ENCODE results near the gene SASH1. TPM values are rescaled to one million over a fixed set of nuclear protein-coding genes. Genes with fewer than 3 reads are reported as not detected.

Gene SASH1
- total RNA-seq, 1 donor from 2014 or later: 118 TPM

- intact Hi-C loops (cut with DNase I): no loop called here
- ATAC-seq (no peak), DNase-seq (ENCODE audit: low spot score) (no peak)
Measured at GRCh38 chr6:148446681-148447080, 104.0 kb downstream of the SASH1 start.

- no peak for ATAC-seq
- intact Hi-C loops (cut with DNase I): no loop called here
- DNase-seq (ENCODE audit: low spot score): no peak
Measured at GRCh38 chr6:148447521-148448230, 105.0 kb downstream of the SASH1 start.

- intact Hi-C loops (cut with DNase I): no loop called here
- DNase-seq (ENCODE audit: low spot score) (no peak), ATAC-seq (no peak)
Measured at GRCh38 chr6:148448369-148449012, 105.9 kb downstream of the SASH1 start.

GRCh38 chr6:148450866-148451265, 108.2 kb downstream of the SASH1 start:
- no peak for ATAC-seq
- DNase-seq (ENCODE audit: low spot score): no peak
- intact Hi-C loops (cut with DNase I): no loop called here

- ATAC-seq (no peak), DNase-seq (ENCODE audit: low spot score) (no peak)
- intact Hi-C loops (cut with DNase I): no loop called here
Measured at GRCh38 chr6:148451690-148452089, 109.1 kb downstream of the SASH1 start.

- DNase-seq (ENCODE audit: low spot score): no peak
- intact Hi-C loops (cut with DNase I): no loop called here
- no peak for ATAC-seq
Measured at GRCh38 chr6:148452876-148453275, 110.2 kb downstream of the SASH1 start.

GRCh38 chr6:148453906-148454305, 111.3 kb downstream of the SASH1 start:
- ATAC-seq (no peak), DNase-seq (ENCODE audit: low spot score) (no peak)
- intact Hi-C loops (cut with DNase I): no loop called here

GRCh38 chr6:148455225-148455624, 112.6 kb downstream of the SASH1 start:
- peak; percentile 38 for ATAC-seq
- DNase-seq (ENCODE audit: low spot score): no peak
- intact Hi-C loops (cut with DNase I): no loop called here

GRCh38 chr6:148455674-148456558, 113.3 kb downstream of the SASH1 start:
- DNase-seq (ENCODE audit: low spot score): no peak
- intact Hi-C loops (cut with DNase I): no loop called here
- peak; percentile 72 for ATAC-seq

GRCh38 chr6:148457137-148457842, 114.7 kb downstream of the SASH1 start:
- intact Hi-C loops (cut with DNase I): no loop called here
- DNase-seq (ENCODE audit: low spot score) (no peak), ATAC-seq (no peak)

GRCh38 chr6:148457843-148458159, 115.2 kb downstream of the SASH1 start:
- ATAC-seq (no peak), DNase-seq (ENCODE audit: low spot score) (no peak)
- intact Hi-C loops (cut with DNase I): no loop called here

GRCh38 chr6:148459238-148459637, 116.6 kb downstream of the SASH1 start:
- DNase-seq (ENCODE audit: low spot score): no peak
- intact Hi-C loops (cut with DNase I): no loop called here
- no peak for ATAC-seq

GRCh38 chr6:148460876-148461646, 118.4 kb downstream of the SASH1 start:
- no peak for ATAC-seq
- no peak for DNase-seq (ENCODE audit: low spot score)
- intact Hi-C loops (cut with DNase I): loop anchor here (10.0 kb wide), 1 partner anchor 276 kb away; no protein-coding TSS in a partner anchor

GRCh38 chr6:148461986-148462577, 119.4 kb downstream of the SASH1 start:
- ATAC-seq (no peak), DNase-seq (ENCODE audit: low spot score) (no peak)
- intact Hi-C loops (cut with DNase I): loop anchor here (10.0 kb wide), 1 partner anchor 277 kb away; no protein-coding TSS in a partner anchor

- no peak for ATAC-seq
- intact Hi-C loops (cut with DNase I): loop anchor here (10.0 kb wide), 1 partner anchor 279 kb away; no protein-coding TSS in a partner anchor
- no peak for DNase-seq (ENCODE audit: low spot score)
Measured at GRCh38 chr6:148463671-148464070, 121.0 kb downstream of the SASH1 start.

GRCh38 chr6:148464319-148465010, 121.8 kb downstream of the SASH1 start:
- peak; percentile 87 for ATAC-seq
- DNase-seq (ENCODE audit: low spot score): peak; percentile 84
- intact Hi-C loops (cut with DNase I): loop anchor here (10.0 kb wide), 1 partner anchor 280 kb away; no protein-coding TSS in a partner anchor

- intact Hi-C loops (cut with DNase I): loop anchor here (10.0 kb wide), 1 partner anchor 280 kb away; no protein-coding TSS in a partner anchor
- ATAC-seq: peak; percentile 48
- no peak for DNase-seq (ENCODE audit: low spot score)
Measured at GRCh38 chr6:148465011-148465335, 122.3 kb downstream of the SASH1 start.

All from sciatic nerve (tissue), 2 donors.